CD4-positive, alpha-beta T cell (primary cell): ENCODE results near the gene AKNA. TPM values are rescaled to one million over a fixed set of nuclear protein-coding genes. Genes with fewer than 3 reads are reported as not detected.

Experiments used
- ATAC-seq: fragments of 200-7000 bp; cut with Tn5 transposase; one replicate; pipeline ENCODE4 v1.10.0; 2022; ENCODE audit warnings: mild to moderate bottlenecking; ENCODE audit not compliant: poor library complexity
- CTCF ChIA-PET: fragments of 350-600 bp; sonication (Branson Sonifier 250); formaldehyde crosslinking; loops from one replicate; lab custom pipeline; 2021; ENCODE audit warnings: antibody characterized with exemption, inconsistent platforms; lab: Charles Lee
- POLR2A ChIA-PET: fragments of 350-600 bp; sonication (Branson Sonifier 250); formaldehyde crosslinking; loops from one replicate; lab custom pipeline; 2021; ENCODE audit warnings: antibody characterized with exemption, inconsistent platforms; lab: Charles Lee
- DNase-seq, 14 experiments: peaks; one replicate each; pipeline ENCODE4 v3.0.0-alpha.2; 2013 to 2020; ENCODE audit warnings: mixed read lengths in 2 of 14
- H3K27ac ChIP-seq, 2 donors: one replicate each; pipeline versions ENCODE4 v1.5.1 to v1.7.0; 2013; ENCODE audit warnings: low read length in 2 of 2, low read depth in 1 of 2, mild to moderate bottlenecking in 1 of 2
- H3K27me3 ChIP-seq, 2 experiments: 1 replicate in 1 of 2; 2 replicates in 1 of 2; pipeline versions ENCODE4 v1.6.1 to v1.7.0; 2013; ENCODE audit warnings: low read length in 2 of 2, control low read depth in 1 of 2, mild to moderate bottlenecking in 1 of 2, moderate library complexity in 1 of 2; ENCODE audit not compliant: insufficient read depth in 2 of 2, control insufficient read depth in 1 of 2
- H3K36me3 ChIP-seq: one replicate; pipeline ENCODE4 v1.6.1; 2013; ENCODE audit warnings: low read length, control low read depth; ENCODE audit not compliant: insufficient read depth
- H3K4me1 ChIP-seq: one replicate; pipeline ENCODE4 v1.6.1; 2013; ENCODE audit warnings: low read length, control low read depth; ENCODE audit not compliant: insufficient read depth
- H3K4me3 ChIP-seq: one replicate; pipeline ENCODE4 v1.5.1; 2013; ENCODE audit warnings: mild to moderate bottlenecking, low read length, moderate library complexity
- H3K9me3 ChIP-seq, 2 experiments: 1 replicate in 1 of 2; 2 replicates in 1 of 2; pipeline versions ENCODE4 v1.6.1 to v1.7.0; 2013; ENCODE audit warnings: low read length in 2 of 2, mild to moderate bottlenecking in 2 of 2, control low read depth in 1 of 2, moderate library complexity in 1 of 2; ENCODE audit not compliant: control insufficient read depth in 1 of 2, insufficient read depth in 1 of 2
- H3K27ac Mint-ChIP-seq: one replicate; pipeline ENCODE4 v1.8.0; 2020; ENCODE audit warnings: mixed read lengths
- H3K27me3 Mint-ChIP-seq: one replicate; pipeline ENCODE4 v1.8.0; 2021; ENCODE audit warnings: mixed read lengths
- H3K36me3 Mint-ChIP-seq: one replicate; pipeline ENCODE4 v1.8.0; 2021; ENCODE audit warnings: low read depth, mixed read lengths
- H3K4me1 Mint-ChIP-seq: one replicate; pipeline ENCODE4 v1.8.0; 2021; ENCODE audit warnings: low read depth, mixed read lengths
- H3K4me3 Mint-ChIP-seq: one replicate; pipeline ENCODE4 v1.8.0; 2020; ENCODE audit warnings: mild to moderate bottlenecking, mixed read lengths
- H3K9me3 Mint-ChIP-seq: one replicate; pipeline ENCODE4 v1.8.0; 2020; ENCODE audit warnings: mixed read lengths
- CTCF ChIP-seq: fragments of 200-600 bp; IDR thresholded peaks from one replicate; pipeline ENCODE4 v1.8.0; 2022; ENCODE audit warnings: antibody characterized with exemption, mild to moderate bottlenecking
- intact Hi-C, 2 experiments: fragments of 100-400 bp; cut with DNase I in 1 of 2; cut with micrococcal nuclease in 1 of 2; formaldehyde crosslinking; loops; one replicate each; pipeline versions ENCODE4 v1.15.1 to v1.9.0; 2023 to 2025; cut with DNase I, micrococcal nuclease
- total RNA-seq, 174 experiments: library from RNA in 2 of 174; stranded (reverse) in 2 of 174; gene quantifications; one replicate each; pipeline ENCODE4 v1.2.3 and lab custom pipeline; 2021 to 2026

Gene AKNA
- total RNA-seq, 2 experiments from 2014 or later: 247 to 258 TPM

GRCh38 chr9:114310471-114311450 lies 77.0 kb downstream of the AKNA start:
- CTCF ChIA-PET: no interaction called here
- Histone ChIP-seq H3K27ac (no peak overlapping the region), H3K27me3 (no peaks in the 10 kb centered on the region), H3K4me3 (no peak overlapping the region), H3K36me3 (no peaks in the 10 kb centered on the region), H3K9me3 (peaks cover 0 to 5% of the 10 kb centered on the region in 2 experiments), H3K4me1 (peaks cover 3% of the 10 kb centered on the region)
- intact Hi-C loops: loop anchor here in 1 of 2 experiments (10.0 kb wide), 1 partner anchor 714 kb away; no protein-coding TSS in a partner anchor
- Mint-ChIP-seq H3K4me1 (peaks cover under 1% of the 10 kb centered on the region), H3K4me3 (no peak overlapping the region), H3K9me3 (no peaks in the 10 kb centered on the region), H3K27ac (no peak overlapping the region), H3K36me3 (no peaks in the 10 kb centered on the region), H3K27me3 (no peaks in the 10 kb centered on the region)
- DNase-seq (no peak), ATAC-seq (no peak)
- no peak for TF ChIP-seq CTCF
- POLR2A ChIA-PET: no interaction called here

GRCh38 chr9:114309096-114309495 lies 78.7 kb downstream of the AKNA start:
- H3K4me1 Mint-ChIP-seq: peaks cover 4% of the 10 kb centered on the region
- peak in 1 of 14 experiments; percentile 25 for DNase-seq

DNA sequence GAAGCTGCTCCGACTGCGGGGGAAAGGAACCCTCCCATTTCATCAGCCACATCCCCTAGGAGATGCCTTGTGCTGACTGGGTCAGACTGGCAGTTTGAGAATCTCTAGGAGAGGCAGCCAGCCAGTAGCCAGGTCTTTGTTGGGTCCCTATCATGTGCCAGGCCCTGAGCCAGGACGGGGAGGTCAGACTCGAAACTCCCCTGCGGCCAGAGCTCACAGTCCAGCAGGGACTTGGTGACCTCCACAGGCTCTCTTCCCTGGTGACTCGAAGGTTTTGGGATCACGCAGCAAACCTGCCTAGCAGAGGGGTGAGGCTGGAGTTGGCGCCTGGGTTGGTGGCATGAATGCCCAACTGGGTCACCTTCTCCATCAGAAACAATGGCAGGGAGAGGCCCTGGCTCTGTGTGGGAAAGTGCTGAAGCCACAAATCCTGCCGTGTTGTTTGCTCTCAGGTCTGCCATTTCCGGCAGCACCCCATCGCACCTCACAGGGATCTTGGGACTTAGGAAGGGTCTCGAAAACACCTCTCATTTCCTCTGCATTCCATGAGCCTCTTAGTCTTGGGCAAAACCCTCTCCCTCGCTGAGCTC lies 79.3 kb downstream of the AKNA start:
- Mint-ChIP-seq H3K4me3 (no peak overlapping the region), H3K4me1 (peaks cover 4% of the 10 kb centered on the region), H3K27me3 (no peaks in the 10 kb centered on the region), H3K9me3 (no peaks in the 10 kb centered on the region), H3K27ac (no peak overlapping the region), H3K36me3 (no peaks in the 10 kb centered on the region)
- intact Hi-C loops: no loop called here
- ChIA-PET POLR2A (no interaction called here), CTCF (no interaction called here)
- no peaks in the 10 kb centered on the region for H3K9me3 ChIP-seq
- TF ChIP-seq CTCF: no peak
- no peak for ATAC-seq
- no peak overlapping the region for H3K27ac ChIP-seq
- no peak for DNase-seq
- H3K4me3 ChIP-seq: no peak overlapping the region
- H3K4me1 ChIP-seq: peaks cover 6% of the 10 kb centered on the region
- no peaks in the 10 kb centered on the region for H3K36me3 ChIP-seq
- no peaks in the 10 kb centered on the region for H3K27me3 ChIP-seq

More at GRCh38 chr9:114309096-114309495, 78.7 kb downstream of the AKNA start:
- H3K4me3 Mint-ChIP-seq: no peak overlapping the region
- no peak overlapping the region for H3K27ac Mint-ChIP-seq
- Histone ChIP-seq H3K4me1 (peaks cover 6% of the 10 kb centered on the region), H3K27ac (no peak overlapping the region), H3K27me3 (no peaks in the 10 kb centered on the region), H3K36me3 (no peaks in the 10 kb centered on the region), H3K4me3 (no peak overlapping the region), H3K9me3 (no peaks in the 10 kb centered on the region)
- ChIA-PET CTCF (no interaction called here), POLR2A (no interaction called here)
- H3K9me3 Mint-ChIP-seq: no peaks in the 10 kb centered on the region
- H3K27me3 Mint-ChIP-seq: no peaks in the 10 kb centered on the region
- TF ChIP-seq CTCF: no peak
- no peaks in the 10 kb centered on the region for H3K36me3 Mint-ChIP-seq
- no peak for ATAC-seq
- intact Hi-C loops: no loop called here
